Measurements from ENCODE around the gene ADRB2.
"Not testable (repeated sequence)": the region's sequence is repeated elsewhere in the genome, so short reads cannot be mapped to it uniquely, and the experiment has no call there.

The ADRB2 gene

DNA sequence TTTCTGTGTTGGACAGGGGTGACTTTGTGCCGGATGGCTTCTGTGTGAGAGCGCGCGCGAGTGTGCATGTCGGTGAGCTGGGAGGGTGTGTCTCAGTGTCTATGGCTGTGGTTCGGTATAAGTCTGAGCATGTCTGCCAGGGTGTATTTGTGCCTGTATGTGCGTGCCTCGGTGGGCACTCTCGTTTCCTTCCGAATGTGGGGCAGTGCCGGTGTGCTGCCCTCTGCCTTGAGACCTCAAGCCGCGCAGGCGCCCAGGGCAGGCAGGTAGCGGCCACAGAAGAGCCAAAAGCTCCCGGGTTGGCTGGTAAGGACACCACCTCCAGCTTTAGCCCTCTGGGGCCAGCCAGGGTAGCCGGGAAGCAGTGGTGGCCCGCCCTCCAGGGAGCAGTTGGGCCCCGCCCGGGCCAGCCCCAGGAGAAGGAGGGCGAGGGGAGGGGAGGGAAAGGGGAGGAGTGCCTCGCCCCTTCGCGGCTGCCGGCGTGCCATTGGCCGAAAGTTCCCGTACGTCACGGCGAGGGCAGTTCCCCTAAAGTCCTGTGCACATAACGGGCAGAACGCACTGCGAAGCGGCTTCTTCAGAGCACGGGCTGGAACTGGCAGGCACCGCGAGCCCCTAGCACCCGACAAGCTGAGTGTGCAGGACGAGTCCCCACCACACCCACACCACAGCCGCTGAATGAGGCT is at the start of gene ADRB2:
ADRB2 (plus strand) TSS at position 559 of the 686 bp plus-strand sequence. CDS start 221 bp downstream, outside the sequence.
- DNase-seq (ENCODE audit: low read depth) = peak; percentile 83

DNA sequence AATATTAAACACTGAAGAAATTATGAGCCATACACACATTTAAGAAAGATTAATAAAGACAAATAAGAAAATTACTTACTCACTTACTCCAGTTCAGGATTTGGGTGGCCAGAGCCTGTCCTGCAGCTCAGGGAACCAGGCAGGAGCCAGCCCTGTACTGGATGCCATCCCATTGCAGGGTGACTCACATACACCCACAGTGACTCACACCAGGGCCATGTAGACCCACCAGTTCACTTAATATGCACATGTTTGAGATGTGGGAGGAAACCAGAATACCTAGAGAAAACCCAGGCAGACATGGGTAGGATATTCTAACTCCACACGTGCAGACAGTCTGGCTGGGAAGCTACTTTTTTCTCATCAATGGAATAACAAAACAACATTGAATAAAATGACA is 49.6 kb upstream of the ADRB2 start:
- no peak for DNase-seq (ENCODE audit: low read depth)

DNA sequence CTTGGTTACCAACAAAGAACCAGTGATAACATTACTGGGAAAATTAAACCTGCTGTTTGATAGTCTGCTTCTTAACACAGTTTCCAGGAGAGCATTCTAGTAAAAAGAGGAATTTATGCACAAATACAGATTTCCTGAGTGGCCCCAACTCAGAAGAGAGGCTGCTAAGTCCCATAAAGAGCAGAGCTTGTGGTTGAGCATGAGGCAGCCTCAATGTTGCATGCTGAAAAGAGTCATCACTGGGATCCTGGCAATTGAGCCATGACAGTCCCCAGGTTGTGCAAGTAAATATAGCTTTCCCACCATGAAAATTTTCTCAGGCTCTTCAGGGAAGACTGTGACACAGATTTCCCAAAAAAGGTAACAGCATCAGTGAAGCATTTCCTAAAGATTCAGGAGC is 47.5 kb upstream of the ADRB2 start:
- DNase-seq (ENCODE audit: low read depth) = no peak

DNA sequence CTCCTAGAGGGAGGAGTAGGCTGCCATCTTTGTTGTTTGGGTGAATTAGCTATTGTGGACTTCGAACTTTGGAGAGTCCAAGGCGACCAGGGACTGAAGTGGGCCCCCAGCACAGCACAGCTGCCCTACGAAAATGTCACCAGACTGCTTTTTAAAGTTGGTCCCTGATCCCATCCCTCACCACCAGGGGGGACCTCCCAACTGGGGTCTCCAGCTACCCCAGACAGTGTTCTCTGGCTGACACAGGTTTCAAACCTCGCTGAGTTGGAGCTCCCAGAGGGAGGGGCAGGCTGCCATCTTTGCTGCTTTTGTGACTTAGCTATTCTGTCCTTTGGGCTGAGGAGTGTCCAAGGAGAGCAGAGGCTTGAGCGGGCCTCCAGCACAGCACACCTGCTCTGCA is 45.7 kb upstream of the ADRB2 start:
- DNase-seq (ENCODE audit: low read depth) = no peak

DNA sequence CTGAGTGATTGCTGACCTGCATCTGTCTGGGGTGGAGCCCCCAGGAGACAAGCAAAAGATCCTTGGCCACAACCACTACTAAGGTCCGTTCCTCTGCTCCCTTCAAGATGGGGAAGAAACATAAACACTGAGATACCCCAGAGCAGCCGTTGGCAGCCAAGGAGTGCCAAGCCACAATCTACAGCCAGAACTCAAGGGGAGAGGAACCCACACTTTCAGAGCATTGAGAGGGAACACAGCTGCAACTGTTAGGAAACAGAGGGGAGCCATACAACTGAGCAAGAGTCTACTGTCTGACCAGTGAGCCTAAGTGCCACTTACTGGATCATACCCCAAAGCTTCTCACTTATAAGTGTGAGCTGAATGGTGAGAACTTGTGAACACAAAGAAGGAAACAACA is 44.6 kb upstream of the ADRB2 start:
- DNase-seq (ENCODE audit: low read depth) = no peak

DNA sequence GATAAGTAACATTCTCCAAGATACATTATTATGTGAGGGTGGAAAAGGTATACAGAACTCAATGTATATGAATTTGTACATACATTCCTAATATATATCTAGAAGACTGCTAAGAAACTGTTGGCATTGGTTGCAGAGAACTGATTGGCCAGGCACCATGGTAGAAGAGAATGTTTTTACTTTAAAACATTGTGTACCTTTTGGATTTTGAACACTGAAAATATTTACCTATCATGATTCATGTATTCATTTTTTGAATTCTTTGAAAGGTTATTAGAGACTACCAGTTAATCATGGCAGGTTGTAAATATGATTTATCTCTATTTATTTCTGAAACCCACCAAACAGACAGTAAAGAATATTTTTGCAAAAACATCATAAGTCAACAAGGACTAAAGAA is 41.2 kb upstream of the ADRB2 start:
- no peak for DNase-seq (ENCODE audit: low read depth)

DNA sequence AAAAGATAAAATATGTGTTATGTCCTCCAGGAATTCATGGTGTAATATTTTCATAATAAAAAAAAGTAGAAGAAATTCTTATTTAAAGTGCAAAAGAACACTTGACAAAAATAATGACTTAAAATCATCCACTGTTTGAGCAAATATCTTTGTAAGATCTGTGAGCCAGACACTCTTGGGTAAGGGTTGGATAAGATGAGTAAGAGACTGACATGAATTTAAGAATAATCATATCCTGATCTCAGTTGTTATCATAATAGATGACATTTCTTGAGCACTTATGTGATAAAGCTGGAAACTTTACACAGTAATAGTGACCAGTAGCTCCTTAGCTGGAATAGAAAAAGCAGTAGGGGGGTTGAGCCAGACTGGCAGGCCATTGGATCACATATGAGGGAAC is 40.0 kb upstream of the ADRB2 start:
- no peak for DNase-seq (ENCODE audit: low read depth)

DNA sequence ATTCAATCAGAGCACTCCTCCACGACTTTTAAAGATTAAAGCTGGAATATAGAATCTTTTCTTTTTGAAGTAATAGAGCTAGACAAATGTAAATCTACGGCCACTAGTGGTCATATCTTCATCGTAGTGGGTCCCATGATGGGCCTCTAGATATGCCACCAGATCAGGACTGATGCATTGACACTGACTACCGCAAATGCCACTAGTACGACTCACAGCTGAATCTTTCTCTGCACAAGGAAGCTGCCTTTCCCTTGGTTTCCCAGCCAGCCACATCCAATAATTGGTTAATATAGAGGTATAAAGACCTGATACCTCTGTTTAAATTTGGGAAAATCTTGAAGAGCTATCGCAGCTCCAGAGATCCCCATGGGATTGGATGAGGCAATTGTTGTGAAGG is 37.8 kb upstream of the ADRB2 start:
- no peak for DNase-seq (ENCODE audit: low read depth)

DNA sequence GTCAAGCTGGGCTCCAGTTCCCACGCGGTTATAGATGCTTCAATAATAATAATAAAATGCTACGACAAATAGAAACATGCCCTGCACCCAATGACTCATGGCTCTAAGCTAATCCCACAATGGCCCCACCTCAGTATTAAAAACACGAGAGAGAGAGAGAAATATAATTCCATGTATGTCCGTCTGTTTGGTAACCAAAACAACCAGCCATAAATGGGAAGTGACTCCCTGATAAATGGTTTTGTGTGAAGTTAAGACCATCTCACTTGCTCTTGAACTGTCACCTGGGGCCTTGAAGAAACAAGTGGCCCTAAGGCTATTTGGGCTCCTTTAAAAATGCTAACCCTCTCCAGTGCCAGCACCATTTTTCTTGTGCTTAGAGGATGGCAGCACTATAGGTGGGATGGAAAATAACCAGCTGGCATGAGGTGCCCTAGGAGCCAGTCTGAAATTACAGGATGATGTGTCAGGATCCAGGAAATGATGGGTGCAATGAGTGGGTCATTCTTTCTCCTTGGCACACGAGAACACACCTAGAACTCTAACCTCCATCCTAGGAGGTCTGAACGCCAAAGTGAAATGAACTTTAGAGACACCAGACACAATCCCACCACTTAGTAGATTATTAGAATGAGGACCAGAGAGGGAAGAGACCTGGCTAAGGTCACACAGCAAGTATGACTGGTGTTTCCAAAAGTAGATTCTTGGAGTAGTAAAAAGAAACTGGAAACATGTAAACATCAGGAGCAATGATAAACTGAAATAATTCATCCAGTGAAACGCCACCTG is 35.7 kb upstream of the ADRB2 start:
- no peak for DNase-seq (ENCODE audit: low read depth)

DNA sequence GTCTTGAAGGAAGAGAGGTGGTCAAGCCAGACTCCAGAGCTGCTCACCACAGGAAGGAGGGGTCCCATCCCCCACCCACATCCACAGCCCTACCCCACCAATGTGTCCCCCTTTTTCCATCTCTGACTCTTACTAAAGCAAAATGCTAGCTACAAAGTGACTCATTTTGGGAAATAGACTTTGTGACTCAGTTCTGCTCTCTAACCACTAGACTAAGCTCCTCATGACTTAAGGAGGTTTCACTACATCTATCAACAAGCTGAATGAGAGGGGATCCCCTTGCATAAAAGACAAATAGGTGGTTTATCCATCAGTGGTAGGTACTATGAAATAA is 35.1 kb upstream of the ADRB2 start:
- DNase-seq (ENCODE audit: low read depth) = no peak

DNA sequence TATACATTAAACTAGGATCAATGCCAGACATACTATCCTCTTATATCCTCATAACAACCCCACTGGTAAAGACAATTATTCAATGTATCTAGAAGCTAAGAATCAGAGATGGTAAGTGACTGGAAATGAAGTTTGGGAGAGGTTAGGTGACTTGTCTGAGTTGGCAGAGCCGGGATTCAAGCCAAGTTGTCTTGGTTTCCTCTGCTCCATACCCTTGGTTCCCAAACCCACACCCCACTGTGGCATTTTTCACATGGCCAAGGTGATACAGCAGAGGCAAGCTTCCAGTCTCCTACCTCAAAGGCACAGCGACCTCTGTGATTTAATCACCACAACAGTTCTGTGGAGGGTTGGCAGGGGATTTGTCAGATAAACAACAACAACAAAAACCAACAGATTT is 34.7 kb upstream of the ADRB2 start:
- DNase-seq (ENCODE audit: low read depth) = no peak

DNA sequence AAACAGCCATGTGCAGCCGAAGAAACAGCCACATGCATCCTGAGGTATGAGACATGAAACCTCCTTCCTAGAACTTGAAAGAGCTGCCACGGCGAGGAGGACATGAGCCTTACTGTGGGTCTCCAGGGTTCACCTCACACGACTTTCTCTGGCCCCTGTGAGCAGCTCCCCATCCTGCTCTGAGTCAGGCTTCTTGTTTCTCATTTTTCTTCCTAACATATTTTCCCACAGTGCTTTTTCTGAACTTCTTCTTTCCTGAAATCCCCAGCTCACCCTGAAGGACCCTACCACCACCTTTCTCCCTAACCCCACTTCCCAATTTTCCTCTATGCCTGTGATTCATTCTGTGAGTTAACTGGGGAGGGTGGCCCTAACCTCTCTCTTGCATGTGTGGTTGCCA is 33.7 kb upstream of the ADRB2 start:
- DNase-seq (ENCODE audit: low read depth) = no peak

DNA sequence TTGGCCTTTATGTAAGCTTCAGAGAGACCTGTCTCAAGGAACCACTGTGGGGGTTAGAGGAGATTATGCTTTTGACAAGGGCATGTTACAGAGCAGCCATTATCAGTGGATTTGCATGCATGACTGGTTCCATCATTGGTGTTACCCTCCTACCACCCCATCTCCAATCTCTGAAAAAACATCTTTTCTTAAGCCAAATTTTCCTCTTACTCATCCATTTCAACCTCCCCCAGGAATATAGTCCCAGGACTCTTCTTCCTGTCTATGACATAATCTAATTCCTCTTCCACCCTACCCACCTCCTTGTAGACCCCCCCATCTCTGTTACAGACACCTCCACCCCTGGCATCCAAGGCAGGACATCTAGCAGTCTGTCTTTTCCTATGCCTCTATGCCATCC is 33.1 kb upstream of the ADRB2 start:
- DNase-seq (ENCODE audit: low read depth) = no peak

DNA sequence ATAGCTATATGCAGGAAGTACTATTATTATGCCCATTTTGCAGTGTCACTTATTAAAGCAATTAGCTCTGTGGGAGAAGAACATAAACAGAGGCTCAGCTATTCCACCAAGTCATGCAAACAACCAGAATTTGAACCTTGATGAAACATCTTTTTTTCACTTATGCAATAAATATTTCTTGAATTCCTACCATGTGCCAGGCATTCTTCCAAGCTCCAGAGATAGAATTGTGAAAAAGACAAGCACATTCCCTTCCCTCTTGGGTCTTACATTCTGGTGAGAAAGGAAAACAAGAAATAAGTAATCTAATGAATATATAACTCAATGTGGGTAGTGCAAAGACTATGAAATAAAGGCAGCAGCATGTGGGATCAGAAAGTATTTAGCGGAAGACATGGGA is 32.1 kb upstream of the ADRB2 start:
- DNase-seq (ENCODE audit: low read depth) = no peak

DNA sequence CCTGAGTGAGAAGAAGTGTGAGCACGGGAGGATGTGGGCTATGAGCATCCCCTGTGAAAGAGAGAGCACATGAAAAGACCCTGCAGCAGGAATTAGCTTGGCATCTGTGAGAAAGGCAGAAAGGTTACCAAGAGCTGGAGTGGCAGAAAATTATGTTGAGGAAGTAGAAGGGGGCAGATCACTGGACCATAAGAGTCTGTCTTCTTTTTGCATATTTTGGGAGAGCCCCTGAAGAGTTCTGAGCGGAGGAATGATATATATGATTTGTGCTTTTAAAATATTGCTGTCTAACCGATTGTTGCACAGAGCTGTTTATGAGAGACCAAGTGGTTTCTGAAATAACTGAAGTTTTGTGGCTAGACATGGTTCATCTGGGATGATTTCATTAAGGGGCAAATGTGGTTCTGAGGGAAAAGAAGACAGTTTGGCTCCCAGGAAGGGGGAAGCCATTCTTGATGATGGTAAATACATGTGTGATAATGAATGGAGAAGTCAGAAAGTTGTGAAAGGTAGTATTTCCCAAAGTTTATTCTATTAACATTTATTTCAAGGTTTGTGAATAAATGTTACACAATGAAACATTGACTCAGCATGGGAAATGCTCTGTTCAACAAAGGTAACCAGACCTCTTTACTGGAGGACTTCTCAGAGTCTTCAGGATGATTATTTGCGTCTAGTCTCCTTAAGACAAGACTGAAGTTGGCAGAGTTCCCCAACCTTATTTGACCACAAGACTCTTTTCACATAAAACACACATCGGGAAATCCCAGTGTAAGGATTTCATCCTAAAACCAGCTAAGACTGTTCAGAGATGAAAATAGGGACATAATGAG is 31.5 kb upstream of the ADRB2 start:
- no peak for DNase-seq (ENCODE audit: low read depth)

DNA sequence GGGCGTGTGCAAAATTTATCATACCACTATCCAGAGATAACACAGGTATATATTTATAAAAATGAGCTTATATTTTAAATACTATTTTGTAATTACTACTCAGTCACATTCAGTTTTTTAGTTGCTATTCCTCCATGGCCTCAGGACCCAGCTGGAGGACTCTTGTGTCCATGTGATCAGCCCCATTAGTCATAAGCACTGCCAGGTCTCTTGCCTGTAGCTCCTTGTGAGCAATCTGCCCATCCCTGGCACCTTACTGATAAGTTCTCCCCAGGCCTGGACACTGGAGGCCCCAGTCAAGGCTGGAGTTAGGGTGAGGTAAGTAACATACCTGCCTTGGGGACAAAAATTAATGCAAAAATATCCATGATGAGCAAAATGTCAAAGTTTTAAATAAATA is 29.5 kb upstream of the ADRB2 start:
- no peak for DNase-seq (ENCODE audit: low read depth)

DNA sequence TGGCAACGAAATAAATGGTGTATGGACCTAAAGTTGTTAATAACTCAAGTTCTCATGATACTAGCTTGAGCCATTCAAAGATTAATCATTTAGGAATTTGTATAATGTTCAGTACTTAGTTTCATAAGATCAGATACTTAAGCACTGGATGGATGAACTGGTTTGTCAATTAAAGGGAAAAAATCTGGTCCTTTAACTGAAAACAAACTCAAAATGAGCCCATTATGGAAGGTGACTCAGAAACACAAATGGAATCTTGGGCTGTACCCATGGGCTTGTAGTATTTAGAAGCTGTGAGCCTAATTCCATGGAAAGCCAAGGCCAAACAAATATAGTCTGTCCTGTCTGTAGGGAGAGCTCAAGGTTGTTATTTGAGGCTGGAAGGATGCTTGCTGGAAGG is 27.6 kb upstream of the ADRB2 start:
- no peak for DNase-seq (ENCODE audit: low read depth)

DNA sequence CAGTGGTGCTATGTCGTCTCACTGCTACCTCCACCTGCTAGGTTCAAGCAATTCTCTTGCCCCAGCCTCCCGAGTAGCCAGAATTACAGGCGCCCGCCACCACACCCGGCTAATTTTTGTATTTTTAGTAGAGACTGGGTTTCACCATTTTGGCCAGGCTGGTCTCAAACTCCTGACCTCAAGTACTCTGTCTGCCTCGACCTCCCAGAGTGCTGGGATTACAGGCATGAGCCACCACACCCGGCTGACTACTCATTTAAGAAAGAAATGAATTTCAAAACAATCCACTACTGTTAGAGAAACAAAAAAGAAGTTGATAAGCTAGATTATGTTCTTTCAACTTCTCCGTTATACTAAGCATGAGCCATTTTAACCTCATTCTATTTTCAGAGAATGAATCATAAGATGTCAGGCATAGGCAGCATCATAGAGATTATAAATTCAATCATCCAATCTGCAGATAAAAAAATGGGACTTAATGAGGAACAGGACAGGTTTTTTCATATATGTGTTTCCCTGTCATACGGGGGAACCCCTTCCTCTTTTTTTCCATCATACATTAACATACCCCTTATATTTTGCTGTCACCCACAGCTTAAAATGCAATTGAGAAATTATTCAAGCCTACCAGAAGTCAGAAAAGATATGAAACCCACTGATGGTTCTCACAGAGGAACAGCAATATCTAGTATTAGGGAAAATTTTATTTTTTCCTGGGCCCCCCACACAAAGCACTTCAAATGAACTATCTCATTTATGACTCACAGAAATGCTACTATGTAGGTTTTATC is 26.5 kb upstream of the ADRB2 start:
- no peak for DNase-seq (ENCODE audit: low read depth)

DNA sequence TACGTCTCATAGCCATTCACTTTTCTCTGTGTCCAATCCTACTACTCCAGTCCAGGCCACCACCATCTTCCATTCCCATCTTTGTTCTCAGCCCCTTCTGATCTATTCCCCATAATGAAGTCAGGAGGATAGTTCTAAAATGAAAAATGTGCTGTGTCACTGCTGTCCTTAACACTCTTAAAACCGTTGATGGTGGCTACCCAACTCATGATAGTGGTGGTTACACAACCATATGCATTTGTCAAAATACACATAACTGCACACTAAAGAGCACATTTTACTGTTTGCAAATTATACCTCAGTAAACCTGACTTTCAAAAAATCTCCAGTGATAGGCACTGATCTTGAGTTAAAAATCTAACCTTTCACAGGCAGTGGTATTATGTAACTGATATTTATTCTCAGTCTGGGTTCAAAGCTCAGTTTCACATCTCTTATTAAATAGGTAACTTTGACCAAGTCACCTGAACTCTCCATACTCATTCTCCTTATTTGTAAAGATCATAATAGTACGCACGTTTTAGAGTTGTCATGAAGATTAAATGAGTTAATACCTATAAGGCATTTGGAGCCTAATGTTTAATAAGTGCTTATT is 24.6 kb upstream of the ADRB2 start:
- no peak for DNase-seq (ENCODE audit: low read depth)

DNA sequence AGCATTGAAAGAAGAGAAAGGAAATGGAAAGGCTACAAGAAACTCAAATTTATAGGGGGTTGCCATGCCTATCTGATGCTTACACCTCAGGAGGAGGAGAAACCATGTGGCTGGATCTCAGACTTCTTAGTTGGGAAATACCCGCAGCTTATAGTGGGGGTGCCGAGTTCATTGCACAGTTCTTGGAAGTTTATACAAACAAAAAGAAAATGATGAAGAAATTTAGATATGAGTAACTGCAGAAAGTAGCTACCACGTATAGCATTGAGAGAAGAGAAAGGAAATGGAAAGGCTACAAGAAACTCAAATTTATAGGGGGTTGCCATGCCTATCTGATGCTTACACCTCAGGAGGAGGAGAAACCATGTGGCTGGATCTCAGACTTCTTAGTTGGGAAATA is 23.0 kb upstream of the ADRB2 start:
- not testable (repeated sequence) for DNase-seq (ENCODE audit: low read depth)

DNA sequence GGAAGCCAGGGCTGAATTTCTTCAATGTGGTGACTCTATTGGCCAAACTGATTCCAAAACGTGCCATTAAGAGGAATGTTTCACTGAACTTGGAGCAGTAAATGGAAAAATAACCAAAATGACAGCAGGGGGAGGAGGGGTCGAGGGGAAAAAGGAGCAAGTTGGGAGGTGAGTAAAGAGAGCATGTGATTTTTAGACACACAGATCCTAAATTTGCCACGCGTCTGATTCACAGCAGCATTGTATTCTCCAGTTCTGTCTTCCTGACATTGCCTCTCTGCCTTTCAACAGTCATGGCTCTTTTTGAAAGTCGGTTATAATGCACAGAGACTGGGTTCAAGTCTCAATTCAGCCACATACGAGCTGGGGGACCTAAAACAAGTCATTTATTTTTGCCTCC is 22.0 kb upstream of the ADRB2 start:
- DNase-seq (ENCODE audit: low read depth) = no peak
